GM23338 (cell line): ENCODE data around the gene SDHB. TPM values are rescaled to one million over a fixed set of nuclear protein-coding genes. Genes with fewer than 3 reads are reported as not detected.

Experiments used
- ATAC-seq: fragments of 200-7000 bp; cut with Tn5 transposase; 3 replicates; pipeline ENCODE4 v1.9.1; 2020
- DNase-seq: peaks from one replicate; pipeline ENCODE4 v3.0.0-alpha.2; 2015; ENCODE audit warnings: low spot score
- H2AFZ ChIP-seq: fragments of 200-600 bp; sonication (generic); 2 replicates; pipeline ENCODE4 v1.8.0; 2016; ENCODE audit warnings: antibody characterized with exemption, mild to moderate bottlenecking, moderate library complexity
- H3F3A ChIP-seq: fragments of 200-600 bp; sonication (generic); replicated peaks from 2 replicates; pipeline ENCODE4 v1.8.0; 2017; ENCODE audit warnings: antibody characterized with exemption, mixed run types, low read depth
- H3K27ac ChIP-seq: fragments of 200-600 bp; sonication (generic); 2 replicates; pipeline ENCODE4 v1.6.1; 2016; ENCODE audit warnings: low read depth
- H3K27me3 ChIP-seq: fragments of 200-600 bp; sonication (generic); 2 replicates; pipeline ENCODE4 v1.8.0; 2016; ENCODE audit warnings: mild to moderate bottlenecking, mixed run types, moderate library complexity; ENCODE audit not compliant: insufficient read depth
- H3K36me3 ChIP-seq: fragments of 200-600 bp; sonication (generic); 2 replicates; pipeline ENCODE4 v1.8.0; 2016; ENCODE audit warnings: mild to moderate bottlenecking; ENCODE audit not compliant: insufficient read depth
- H3K4me1 ChIP-seq: fragments of 200-600 bp; sonication (generic); 2 replicates; pipeline ENCODE4 v1.8.0; 2016; ENCODE audit warnings: mild to moderate bottlenecking, moderate library complexity; ENCODE audit not compliant: insufficient read depth
- H3K4me2 ChIP-seq: fragments of 200-600 bp; sonication (generic); 2 replicates; pipeline ENCODE4 v1.7.1; 2017; ENCODE audit warnings: mixed run types
- H3K4me3 ChIP-seq: fragments of 200-600 bp; sonication (generic); 2 replicates; pipeline ENCODE4 v1.6.1; 2016; ENCODE audit warnings: mixed run types
- H3K79me2 ChIP-seq: fragments of 200-600 bp; sonication (generic); replicated peaks from 2 replicates; pipeline ENCODE4 v1.8.0; 2017; ENCODE audit warnings: mild to moderate bottlenecking; ENCODE audit not compliant: insufficient read depth
- H3K9me2 ChIP-seq: fragments of 200-600 bp; sonication (generic); 2 replicates; pipeline ENCODE4 v1.8.0; 2017; ENCODE audit not compliant: insufficient read depth
- H4K20me1 ChIP-seq: fragments of 200-600 bp; sonication (generic); replicated peaks from 2 replicates; pipeline ENCODE4 v1.8.0; 2017; ENCODE audit warnings: mild to moderate bottlenecking; ENCODE audit not compliant: insufficient read depth
- H3K27ac Mint-ChIP-seq: 2 replicates; pipeline ENCODE4 v1.8.0; 2020; ENCODE audit warnings: inconsistent platforms, mild to moderate bottlenecking, moderate library complexity, mixed read lengths
- H3K27me3 Mint-ChIP-seq: 3 replicates; pipeline ENCODE4 v1.8.0; 2022; ENCODE audit warnings: low read depth, mild to moderate bottlenecking, moderate library complexity, mixed read lengths, inconsistent platforms; ENCODE audit not compliant: insufficient read depth, poor library complexity
- H3K36me3 Mint-ChIP-seq: 3 replicates; pipeline ENCODE4 v1.8.0; 2021; ENCODE audit warnings: low read depth, mild to moderate bottlenecking, inconsistent platforms, moderate library complexity, mixed read lengths
- H3K4me1 Mint-ChIP-seq: 3 replicates; pipeline ENCODE4 v1.8.0; 2020; ENCODE audit warnings: mild to moderate bottlenecking, inconsistent platforms, mixed read lengths
- H3K4me3 Mint-ChIP-seq: 3 replicates; pipeline ENCODE4 v1.8.0; 2021; ENCODE audit warnings: moderate library complexity, mild to moderate bottlenecking, inconsistent platforms, mixed read lengths
- H3K9me3 Mint-ChIP-seq: 3 replicates; pipeline ENCODE4 v1.8.0; 2020; ENCODE audit warnings: moderate library complexity, mild to moderate bottlenecking, inconsistent platforms, mixed read lengths
- CREB1 ChIP-seq: fragments of 250-450 bp; sonication (Bioruptor Pico); IDR thresholded peaks from 2 replicates; pipeline ENCODE4 v1.5.0; 2020; ENCODE audit warnings: low read depth, mild to moderate bottlenecking, moderate library complexity
- EZH2 ChIP-seq: fragments of 200-600 bp; sonication (generic); IDR thresholded peaks from one replicate; pipeline ENCODE4 v1.8.0; 2017; ENCODE audit warnings: antibody characterized with exemption, mild to moderate bottlenecking, low read depth; ENCODE audit not compliant: unreplicated experiment
- EZH2phosphoT487 ChIP-seq: fragments of 200-600 bp; sonication (generic); IDR thresholded peaks from one replicate; pipeline ENCODE4 v1.8.1; 2018; ENCODE audit warnings: antibody characterized with exemption; ENCODE audit not compliant: unreplicated experiment
- JUNB ChIP-seq: IDR thresholded peaks from one replicate; pipeline ENCODE4 v1.6.1; 2016; ENCODE audit warnings: antibody characterized with exemption; ENCODE audit not compliant: unreplicated experiment
- NANOG ChIP-seq: IDR thresholded peaks from 2 replicates; pipeline ENCODE4 v1.6.1; 2016; ENCODE audit warnings: antibody characterized with exemption, borderline replicate concordance
- POLR2AphosphoS5 ChIP-seq: IDR thresholded peaks from 2 replicates; pipeline ENCODE4 v1.6.1; 2016; ENCODE audit warnings: antibody characterized with exemption, low read depth
- ZNF114 ChIP-seq: fragments of 250-450 bp; sonication (Bioruptor Pico); IDR thresholded peaks from 2 replicates; pipeline ENCODE4 v1.5.0; 2020; ENCODE audit warnings: mild to moderate bottlenecking, moderate library complexity
- ZNF331 ChIP-seq: fragments of 250-450 bp; sonication (Bioruptor Pico); IDR thresholded peaks from 2 replicates; pipeline ENCODE4 v1.5.0; 2020; ENCODE audit warnings: low read depth, mild to moderate bottlenecking, moderate library complexity
- polyA plus RNA-seq: library from polyadenylated mRNA; unstranded; fragments of >200 nt; fragmentation: Nextera tagmentation; extraction: Ambion mirVana; gene quantifications from 2 replicates; pipeline ENCODE4 v1.2.1, GENCODE V29; 2016
- total RNA-seq: library from RNA; depleted of rRNA; stranded (reverse); fragments of >200 nt; shearing (Covaris generic); gene quantifications from 2 replicates; pipeline ENCODE4 v1.2.3, GENCODE V29; 2014
- TF ChIP-seq, protein P1 (sequence below), 2 experiments: fragments of 200-600 bp in 1 of 2; sonication (generic) in 1 of 2; conservative IDR thresholded peaks; 2 replicates each; pipeline versions ENCODE4 v1.5.1 to v1.6.1; 2016 to 2017; ENCODE audit warnings: antibody characterized with exemption in 2 of 2, low read depth in 2 of 2, mild to moderate bottlenecking in 2 of 2, moderate library complexity in 1 of 2
- TF ChIP-seq, protein P2 (sequence below): IDR thresholded peaks from 2 replicates; pipeline ENCODE4 v1.6.1; 2016; ENCODE audit warnings: antibody characterized with exemption
- TF ChIP-seq, protein P3 (sequence below): IDR thresholded peaks from one replicate; pipeline ENCODE4 v1.6.1; 2018; ENCODE audit warnings: antibody characterized with exemption; ENCODE audit not compliant: unreplicated experiment

The SDHB gene
- total and polyA plus RNA-seq, 2 experiments from 2014 or later, result 72.8 to 112 TPM

DNA sequence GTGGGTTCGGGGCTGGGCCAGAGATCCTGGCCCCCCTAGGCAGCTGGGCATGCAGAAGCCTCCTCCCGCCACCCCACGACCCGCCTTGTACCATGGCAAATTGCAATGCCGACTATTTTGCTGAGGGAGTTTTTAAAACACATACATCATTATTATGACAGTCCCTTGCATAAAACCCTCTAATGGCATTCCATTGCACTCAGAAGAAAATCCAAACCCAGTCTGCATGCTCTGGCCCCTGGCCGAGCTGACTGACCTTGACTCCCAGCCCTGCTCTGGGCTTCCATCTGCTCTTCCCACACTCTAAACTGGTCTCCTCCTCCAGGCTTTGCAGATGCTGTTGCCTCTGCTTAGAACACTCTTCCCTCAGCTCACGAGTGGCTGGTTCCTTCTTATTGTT, 37.4 kb upstream of the SDHB start (continued):
- TF ChIP-seq JUNB (no peak), EZH2phosphoT487 (no peak), NANOG (no peak), CREB1 (CRISPR knock-in tag) (no peak), POLR2AphosphoS5 (no peak), ZNF114 (CRISPR knock-in tag) (no peak), ZNF331 (CRISPR knock-in tag) (no peak), EZH2 (no peak)
- TF ChIP-seq, protein P1, sequence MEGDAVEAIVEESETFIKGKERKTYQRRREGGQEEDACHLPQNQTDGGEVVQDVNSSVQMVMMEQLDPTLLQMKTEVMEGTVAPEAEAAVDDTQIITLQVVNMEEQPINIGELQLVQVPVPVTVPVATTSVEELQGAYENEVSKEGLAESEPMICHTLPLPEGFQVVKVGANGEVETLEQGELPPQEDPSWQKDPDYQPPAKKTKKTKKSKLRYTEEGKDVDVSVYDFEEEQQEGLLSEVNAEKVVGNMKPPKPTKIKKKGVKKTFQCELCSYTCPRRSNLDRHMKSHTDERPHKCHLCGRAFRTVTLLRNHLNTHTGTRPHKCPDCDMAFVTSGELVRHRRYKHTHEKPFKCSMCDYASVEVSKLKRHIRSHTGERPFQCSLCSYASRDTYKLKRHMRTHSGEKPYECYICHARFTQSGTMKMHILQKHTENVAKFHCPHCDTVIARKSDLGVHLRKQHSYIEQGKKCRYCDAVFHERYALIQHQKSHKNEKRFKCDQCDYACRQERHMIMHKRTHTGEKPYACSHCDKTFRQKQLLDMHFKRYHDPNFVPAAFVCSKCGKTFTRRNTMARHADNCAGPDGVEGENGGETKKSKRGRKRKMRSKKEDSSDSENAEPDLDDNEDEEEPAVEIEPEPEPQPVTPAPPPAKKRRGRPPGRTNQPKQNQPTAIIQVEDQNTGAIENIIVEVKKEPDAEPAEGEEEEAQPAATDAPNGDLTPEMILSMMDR (conservative IDR thresholded peaks at IDR 0.05; ENCODE audit: low read depth in 2 of 2), result no peak
- TF ChIP-seq, protein P2, sequence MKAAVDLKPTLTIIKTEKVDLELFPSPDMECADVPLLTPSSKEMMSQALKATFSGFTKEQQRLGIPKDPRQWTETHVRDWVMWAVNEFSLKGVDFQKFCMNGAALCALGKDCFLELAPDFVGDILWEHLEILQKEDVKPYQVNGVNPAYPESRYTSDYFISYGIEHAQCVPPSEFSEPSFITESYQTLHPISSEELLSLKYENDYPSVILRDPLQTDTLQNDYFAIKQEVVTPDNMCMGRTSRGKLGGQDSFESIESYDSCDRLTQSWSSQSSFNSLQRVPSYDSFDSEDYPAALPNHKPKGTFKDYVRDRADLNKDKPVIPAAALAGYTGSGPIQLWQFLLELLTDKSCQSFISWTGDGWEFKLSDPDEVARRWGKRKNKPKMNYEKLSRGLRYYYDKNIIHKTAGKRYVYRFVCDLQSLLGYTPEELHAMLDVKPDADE, result no peak
- TF ChIP-seq, protein P3, sequence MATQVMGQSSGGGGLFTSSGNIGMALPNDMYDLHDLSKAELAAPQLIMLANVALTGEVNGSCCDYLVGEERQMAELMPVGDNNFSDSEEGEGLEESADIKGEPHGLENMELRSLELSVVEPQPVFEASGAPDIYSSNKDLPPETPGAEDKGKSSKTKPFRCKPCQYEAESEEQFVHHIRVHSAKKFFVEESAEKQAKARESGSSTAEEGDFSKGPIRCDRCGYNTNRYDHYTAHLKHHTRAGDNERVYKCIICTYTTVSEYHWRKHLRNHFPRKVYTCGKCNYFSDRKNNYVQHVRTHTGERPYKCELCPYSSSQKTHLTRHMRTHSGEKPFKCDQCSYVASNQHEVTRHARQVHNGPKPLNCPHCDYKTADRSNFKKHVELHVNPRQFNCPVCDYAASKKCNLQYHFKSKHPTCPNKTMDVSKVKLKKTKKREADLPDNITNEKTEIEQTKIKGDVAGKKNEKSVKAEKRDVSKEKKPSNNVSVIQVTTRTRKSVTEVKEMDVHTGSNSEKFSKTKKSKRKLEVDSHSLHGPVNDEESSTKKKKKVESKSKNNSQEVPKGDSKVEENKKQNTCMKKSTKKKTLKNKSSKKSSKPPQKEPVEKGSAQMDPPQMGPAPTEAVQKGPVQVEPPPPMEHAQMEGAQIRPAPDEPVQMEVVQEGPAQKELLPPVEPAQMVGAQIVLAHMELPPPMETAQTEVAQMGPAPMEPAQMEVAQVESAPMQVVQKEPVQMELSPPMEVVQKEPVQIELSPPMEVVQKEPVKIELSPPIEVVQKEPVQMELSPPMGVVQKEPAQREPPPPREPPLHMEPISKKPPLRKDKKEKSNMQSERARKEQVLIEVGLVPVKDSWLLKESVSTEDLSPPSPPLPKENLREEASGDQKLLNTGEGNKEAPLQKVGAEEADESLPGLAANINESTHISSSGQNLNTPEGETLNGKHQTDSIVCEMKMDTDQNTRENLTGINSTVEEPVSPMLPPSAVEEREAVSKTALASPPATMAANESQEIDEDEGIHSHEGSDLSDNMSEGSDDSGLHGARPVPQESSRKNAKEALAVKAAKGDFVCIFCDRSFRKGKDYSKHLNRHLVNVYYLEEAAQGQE, result no peak

DNA sequence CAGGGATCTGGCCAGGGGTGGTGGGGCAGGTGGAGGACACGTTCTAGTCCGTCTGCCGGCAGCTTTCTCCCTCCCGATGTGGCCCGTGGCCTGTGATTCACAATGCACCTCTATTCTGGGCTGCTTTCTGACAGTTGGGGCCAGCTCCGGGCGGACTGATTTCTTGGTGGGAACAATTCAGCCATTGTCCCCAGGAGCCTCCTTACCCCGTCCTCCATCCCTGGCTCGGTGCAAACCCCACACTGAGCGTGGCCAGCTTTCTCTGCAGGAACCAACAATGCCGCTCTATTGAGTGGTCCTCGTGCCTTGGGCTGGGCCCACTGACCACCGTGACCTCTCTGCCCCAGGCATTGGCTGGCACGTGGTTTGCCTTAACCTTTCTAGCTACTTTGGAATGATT, 35.7 kb upstream of the SDHB start:
- H3K4me3 Mint-ChIP-seq, result no peak overlapping the region
- Histone ChIP-seq H3K36me3 (no peaks in the 10 kb centered on the region; the same call in 1 of the 2 replicates), H4K20me1 (no peaks in the 10 kb centered on the region), H3K9me2 (no peaks in the 10 kb centered on the region), H3K27me3 (no peaks in the 10 kb centered on the region), H2AFZ (no peak overlapping the region), H3K4me2 (no peak overlapping the region), H3F3A (no peaks in the 10 kb centered on the region), H3K4me1 (no peaks in the 10 kb centered on the region), H3K79me2 (no peaks in the 10 kb centered on the region), H3K27ac (no peak overlapping the region), H3K4me3 (no peak overlapping the region)
- H3K9me3 Mint-ChIP-seq, result no peaks in the 10 kb centered on the region
- H3K27me3 Mint-ChIP-seq, result peaks cover 4% of the 10 kb centered on the region
- no peaks in the 10 kb centered on the region; the same call in 2 of the 3 replicates for H3K4me1 Mint-ChIP-seq
- no peak overlapping the region for H3K27ac Mint-ChIP-seq
- no peak for ATAC-seq
- no peaks in the 10 kb centered on the region for H3K36me3 Mint-ChIP-seq
- DNase-seq, result no peak
- TF ChIP-seq EZH2 (no peak), JUNB (no peak), ZNF114 (CRISPR knock-in tag) (no peak), ZNF331 (CRISPR knock-in tag) (no peak), CREB1 (CRISPR knock-in tag) (no peak), NANOG (no peak), EZH2phosphoT487 (no peak)
- TF ChIP-seq, protein P2, result no peak
- TF ChIP-seq, protein P1 (conservative IDR thresholded peaks at IDR 0.05; ENCODE audit: low read depth in 2 of 2), result no peak
- TF ChIP-seq, protein P3, result no peak
